Measurements from ENCODE around the gene USP46.

The USP46 gene

DNA sequence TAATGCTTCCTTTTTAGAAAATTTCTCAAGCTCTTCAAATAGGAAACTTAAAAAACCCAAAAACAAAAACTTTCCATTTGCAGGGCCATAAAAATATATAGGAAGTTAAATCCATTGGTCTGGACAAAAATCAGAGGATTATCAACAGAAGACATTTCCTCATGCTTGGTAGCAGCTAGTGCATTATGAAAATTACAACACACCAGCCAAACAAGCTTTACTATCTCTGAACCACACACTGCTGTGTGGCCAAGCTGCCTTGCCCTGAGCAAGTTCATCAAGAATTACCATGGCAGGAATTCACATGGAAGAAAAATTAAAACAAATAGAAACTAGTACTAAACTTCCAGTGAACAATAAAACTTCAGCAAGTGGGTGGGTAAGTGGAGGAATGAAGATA is 3.6 kb downstream of the USP46 start:
- DNase-seq = no peak

- no peak for DNase-seq
These were observed 7.0 kb downstream of the USP46 start for GRCh38 chr4:52651996-52652672.

DNA sequence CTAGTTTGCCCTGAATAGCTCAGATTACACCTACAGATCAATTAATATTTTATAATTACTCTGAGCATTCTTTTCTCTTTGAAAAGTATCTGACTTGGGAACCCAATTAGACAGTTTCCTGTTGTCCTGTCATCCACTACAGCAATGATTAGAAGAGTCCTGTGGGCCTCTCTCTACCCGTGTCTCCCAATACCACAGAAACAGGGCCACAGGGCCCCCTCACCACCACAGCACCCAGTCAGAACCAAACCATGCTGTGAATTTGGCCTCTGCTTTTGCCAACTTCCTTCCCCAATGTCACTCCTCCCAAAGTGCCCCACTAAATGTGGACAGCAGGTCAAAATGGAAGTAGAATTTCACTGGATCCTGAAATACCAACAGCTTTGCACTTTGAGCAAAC is 10.3 kb downstream of the USP46 start:
- DNase-seq = no peak

DNA sequence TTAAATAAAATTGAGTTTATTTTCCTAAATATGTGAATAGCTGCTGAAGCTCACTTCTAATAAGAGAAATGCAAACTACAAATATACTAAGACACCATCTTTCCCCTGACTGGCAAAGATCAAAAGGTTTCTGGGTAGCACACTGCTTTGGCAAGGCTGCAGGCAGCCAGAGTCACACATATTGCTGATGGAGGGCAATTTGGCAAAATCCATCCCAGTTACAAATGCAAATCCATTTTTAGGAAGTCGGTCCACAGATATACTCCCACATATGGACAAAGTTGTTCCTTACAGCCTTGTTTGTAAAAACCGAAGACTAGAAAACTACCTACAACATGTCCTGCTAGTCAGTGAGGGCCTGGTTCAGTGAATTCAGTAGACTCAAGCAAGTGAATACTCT is 12.4 kb downstream of the USP46 start:
- DNase-seq = no peak

- DNase-seq = no peak
These were observed 13.0 kb downstream of the USP46 start for GRCh38 chr4:52646096-52646495.

DNA sequence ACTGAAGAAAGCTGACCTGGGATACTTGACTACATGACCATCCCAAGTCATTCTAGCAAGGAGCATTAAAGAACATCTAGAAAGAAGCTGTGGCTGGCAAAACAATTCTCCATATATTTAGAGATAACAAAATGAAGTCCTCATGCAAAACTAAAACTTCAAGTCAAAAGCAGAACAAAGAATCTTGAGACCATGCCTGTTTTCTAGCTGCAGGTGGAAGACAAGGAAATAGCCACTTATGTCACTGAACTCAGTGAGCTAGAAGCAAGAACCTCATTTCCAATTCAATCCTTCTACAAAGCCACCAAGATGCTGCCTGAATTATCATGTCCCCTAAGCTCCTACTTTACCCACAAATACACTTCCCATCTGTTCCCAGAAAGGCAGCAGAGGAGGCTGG is 13.8 kb downstream of the USP46 start:
- no peak for DNase-seq

DNA sequence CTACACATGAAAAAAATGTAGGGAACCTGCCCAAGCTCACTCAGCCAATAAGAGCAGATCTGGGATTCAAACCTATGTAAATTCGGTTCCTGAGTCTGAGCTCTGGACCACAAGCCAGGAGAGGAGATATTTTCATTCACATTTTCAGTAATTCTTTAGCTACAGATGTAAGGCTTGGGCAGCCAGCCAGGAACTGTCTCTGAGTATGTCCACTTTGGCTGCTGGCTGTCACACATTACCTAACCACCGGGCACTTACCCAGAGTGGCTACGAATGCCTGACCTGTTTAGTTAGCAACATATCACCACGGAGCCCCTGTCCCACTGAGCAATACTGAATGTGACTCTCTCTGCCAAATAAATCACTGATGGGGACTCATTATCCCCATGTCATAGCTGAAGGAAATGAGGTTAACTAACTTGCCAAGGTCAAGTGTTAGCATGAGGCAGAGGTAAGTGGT is 15.3 kb downstream of the USP46 start:
- no peak for DNase-seq

DNA sequence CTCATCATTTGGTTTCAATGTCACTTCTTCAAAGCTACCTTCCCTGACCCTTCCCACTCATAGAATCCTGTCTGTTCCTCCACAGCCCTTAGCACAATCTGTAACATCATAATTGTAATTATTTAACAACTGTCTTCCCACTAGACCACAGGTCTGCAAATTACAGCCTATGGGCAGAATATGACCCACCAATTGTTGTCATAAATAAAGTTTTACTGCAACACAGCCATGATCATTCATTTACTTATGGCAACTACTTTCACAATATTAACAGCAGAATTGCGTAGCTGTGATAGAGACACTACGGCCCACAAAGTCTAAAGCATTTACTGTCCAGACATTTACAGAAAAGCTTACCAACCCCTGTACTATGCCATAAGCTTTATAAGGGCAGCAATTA is 15.9 kb downstream of the USP46 start:
- no peak for DNase-seq

DNA sequence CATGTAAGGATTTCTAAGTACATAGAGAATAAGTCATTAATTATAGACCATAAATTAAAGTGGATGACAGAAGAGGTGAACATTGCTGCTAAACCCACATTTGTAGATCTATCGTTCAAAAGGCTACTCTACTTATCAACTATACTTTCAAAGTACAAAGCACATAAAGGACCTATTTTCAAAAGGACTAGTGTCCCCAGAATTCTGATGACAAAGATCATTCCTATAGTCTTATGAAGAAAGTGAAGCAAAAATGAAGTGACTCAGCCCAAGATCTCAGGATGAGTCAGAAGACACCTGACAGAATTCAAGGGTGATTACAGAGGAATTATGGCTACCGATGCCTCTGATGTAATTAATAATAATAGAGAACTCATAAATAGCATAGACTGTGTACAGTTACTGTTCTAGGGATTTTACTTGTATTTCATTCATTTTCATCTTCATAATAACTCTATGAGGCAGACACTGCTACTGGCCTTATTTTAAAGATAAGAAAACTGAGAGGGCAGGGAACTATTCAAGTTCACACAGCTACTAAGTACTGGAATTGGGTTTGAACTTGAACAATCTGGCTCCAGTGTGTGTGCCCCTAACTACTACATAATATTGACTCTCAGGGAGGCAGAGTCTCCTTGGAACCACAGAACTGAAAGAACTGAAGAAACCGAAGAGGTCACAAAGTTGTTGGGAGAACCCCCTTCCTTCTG is 17.1 kb downstream of the USP46 start:
- DNase-seq = peak; percentile 41

- no peak for DNase-seq
These were observed 18.1 kb downstream of the USP46 start for GRCh38 chr4:52640808-52641565.

- DNase-seq = no peak
These were observed 20.4 kb downstream of the USP46 start for GRCh38 chr4:52638717-52639116.

DNA sequence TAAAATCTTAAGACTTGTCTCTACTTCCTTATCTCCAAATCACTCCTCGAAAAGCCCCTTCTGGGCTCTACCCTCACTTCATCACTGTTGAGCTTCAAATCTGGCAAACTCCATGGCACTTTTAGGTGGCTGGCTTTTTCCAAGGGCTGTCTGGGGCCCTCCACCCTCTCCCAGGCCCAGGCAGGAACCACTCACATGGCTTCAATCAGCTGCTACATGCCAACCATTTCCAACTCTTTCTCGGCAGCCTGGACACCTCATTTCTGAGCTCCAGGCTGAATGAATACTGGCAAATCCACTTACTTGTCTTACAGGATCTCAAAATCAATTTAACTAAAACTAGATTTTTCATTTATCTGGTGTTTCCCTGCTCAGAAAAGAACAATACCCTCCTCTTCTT is 22.0 kb downstream of the USP46 start:
- DNase-seq = no peak

DNA sequence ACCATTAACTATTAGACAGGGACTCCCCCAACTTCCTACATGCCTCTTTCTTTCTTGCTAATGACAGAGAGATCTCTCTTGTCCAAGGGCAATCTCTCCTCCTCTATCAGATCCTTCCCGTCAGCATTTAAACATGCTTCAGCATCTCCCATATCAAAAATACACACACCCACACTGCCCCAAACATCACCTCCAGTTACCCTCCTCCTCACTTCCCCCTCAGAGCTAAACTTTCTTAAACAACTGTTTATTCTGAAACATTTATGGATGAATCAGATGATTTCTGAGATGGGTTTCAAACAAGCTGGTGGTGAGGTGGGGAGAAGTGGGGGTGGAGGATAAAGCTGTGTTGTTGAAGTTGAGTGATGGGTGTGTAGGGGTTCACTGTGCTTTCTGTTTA is 23.5 kb downstream of the USP46 start:
- no peak for DNase-seq

- DNase-seq = no peak
These were observed 24.0 kb downstream of the USP46 start for GRCh38 chr4:52635130-52635529.

- DNase-seq = no peak
These were observed 25.3 kb downstream of the USP46 start for GRCh38 chr4:52633846-52634245.

GRCh38 chr4:52628974-52629373 is 30.1 kb downstream of the USP46 start:
- no peak for DNase-seq

DNA sequence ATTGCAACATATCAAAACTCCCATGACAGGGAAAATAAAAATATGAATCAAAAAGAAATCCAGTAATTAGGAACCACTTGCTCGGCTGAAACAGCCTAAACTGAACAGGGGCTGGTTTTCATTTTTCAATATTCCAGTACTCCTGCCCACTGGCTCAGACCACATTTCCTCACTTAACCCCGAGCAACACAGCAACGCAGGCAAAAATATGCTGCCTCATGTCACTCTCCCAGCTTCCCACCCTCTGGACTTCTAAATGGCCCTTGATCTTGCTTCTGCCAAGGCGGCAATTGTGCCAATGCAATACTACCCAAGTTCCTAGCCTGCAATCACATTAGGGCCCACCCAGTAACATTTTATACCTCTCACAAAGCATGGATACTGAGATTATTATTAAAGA is 30.6 kb downstream of the USP46 start:
- DNase-seq = no peak

GRCh38 chr4:52627876-52628275 is 31.2 kb downstream of the USP46 start:
- no peak for DNase-seq

GRCh38 chr4:52625216-52625615 is 33.9 kb downstream of the USP46 start:
- no peak for DNase-seq

DNA sequence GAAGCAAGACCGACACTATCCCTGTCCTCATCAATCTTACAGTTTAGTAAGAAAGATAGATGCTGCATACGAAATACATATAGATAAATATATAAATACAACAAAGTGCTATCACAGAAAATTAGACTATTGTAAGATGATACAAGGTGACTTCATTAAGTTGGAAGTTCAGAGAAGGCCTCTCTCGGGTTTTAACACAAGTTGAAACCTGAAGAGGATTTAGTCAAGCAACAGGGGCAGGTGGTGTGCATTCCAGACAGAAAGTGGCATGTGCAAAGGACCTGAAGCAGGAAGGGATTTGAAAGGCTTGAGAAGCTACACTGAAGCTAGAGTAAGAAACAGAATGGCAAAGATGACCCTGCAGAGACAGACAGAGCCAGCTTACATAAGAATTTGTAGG is 36.5 kb downstream of the USP46 start:
- no peak for DNase-seq

- DNase-seq = no peak
These were observed 37.5 kb downstream of the USP46 start for GRCh38 chr4:52621567-52621966.

DNA sequence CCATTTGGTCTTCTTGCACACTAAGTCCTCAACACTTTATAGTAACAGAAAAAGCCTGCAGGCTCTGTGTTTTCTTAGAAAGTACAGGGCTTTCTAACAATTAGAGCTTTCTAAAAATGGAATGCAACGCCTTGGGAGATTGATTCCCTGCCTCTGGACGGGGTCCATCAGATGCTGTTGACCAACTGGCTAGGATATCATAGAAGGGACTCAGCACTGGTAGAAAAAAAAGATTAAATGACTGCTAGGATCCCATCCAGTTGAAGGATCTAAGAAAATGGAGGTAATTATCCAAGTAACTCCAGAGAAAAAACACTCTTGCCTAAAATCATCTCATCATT is 39.5 kb downstream of the USP46 start:
- no peak for DNase-seq

GRCh38 chr4:52618795-52619590 is 40.1 kb downstream of the USP46 start:
- DNase-seq = no peak

Data from CD4-positive, alpha-beta T cell treated with Interleukin-4 for 4 hours (primary cell).